Mammary epithelial cell (primary cell): ENCODE measurements around the gene FITM2.

ENCODE experiments used
- EZH2 ChIP-seq: IDR thresholded peaks from 2 replicates; pipeline ENCODE4 v1.6.1; 2012; ENCODE audit warnings: low read length, inconsistent platforms, borderline replicate concordance
- TF ChIP-seq, protein P1 (sequence below), 2 donors: IDR thresholded peaks in 1 of 2; conservative IDR thresholded peaks in 1 of 2; 2 replicates each; pipeline ENCODE4 v1.5.1; 2011 to 2012; ENCODE audit warnings: inconsistent platforms in 2 of 2, low read length in 2 of 2, mild to moderate bottlenecking in 2 of 2, control low read depth in 1 of 2, low read depth in 1 of 2; ENCODE audit not compliant: insufficient read depth in 1 of 2; ENCODE audit errors: extremely low read depth in 1 of 2

DNA sequence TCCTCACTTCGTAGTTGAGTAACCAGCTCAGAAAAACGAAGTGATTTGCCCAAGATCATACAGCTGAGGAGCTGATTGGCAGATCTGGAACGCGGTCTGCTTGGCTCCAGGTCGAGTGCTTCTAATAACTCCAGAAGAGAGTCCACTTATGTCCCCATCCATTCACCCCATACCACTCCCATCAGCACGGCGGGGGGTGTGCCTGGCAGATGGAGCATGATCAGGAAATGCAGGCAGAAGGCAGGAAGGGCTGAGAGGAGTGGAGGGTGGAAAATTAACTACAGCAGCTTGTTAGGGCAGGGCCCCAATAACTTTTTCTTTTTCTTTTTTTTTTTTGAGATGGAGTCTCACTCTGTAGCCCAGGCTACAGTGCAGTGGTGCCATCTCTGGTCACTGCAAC lies 15.0 kb downstream of the FITM2 start:
- TF ChIP-seq, protein P1, sequence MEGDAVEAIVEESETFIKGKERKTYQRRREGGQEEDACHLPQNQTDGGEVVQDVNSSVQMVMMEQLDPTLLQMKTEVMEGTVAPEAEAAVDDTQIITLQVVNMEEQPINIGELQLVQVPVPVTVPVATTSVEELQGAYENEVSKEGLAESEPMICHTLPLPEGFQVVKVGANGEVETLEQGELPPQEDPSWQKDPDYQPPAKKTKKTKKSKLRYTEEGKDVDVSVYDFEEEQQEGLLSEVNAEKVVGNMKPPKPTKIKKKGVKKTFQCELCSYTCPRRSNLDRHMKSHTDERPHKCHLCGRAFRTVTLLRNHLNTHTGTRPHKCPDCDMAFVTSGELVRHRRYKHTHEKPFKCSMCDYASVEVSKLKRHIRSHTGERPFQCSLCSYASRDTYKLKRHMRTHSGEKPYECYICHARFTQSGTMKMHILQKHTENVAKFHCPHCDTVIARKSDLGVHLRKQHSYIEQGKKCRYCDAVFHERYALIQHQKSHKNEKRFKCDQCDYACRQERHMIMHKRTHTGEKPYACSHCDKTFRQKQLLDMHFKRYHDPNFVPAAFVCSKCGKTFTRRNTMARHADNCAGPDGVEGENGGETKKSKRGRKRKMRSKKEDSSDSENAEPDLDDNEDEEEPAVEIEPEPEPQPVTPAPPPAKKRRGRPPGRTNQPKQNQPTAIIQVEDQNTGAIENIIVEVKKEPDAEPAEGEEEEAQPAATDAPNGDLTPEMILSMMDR (conservative IDR thresholded peaks at IDR 0.05 in 1 of 2, IDR thresholded peaks at IDR 0.05 in 1 of 2; ENCODE audit: extremely low read depth in 1 of 2, insufficient read depth in 1 of 2, low read depth in 1 of 2, low read length in 2 of 2), result no peak
- TF ChIP-seq EZH2, result no peak
